Thymus (tissue), 11 donors: Measurements from ENCODE around the gene TAS1R3. TPM values are rescaled to one million over a fixed set of nuclear protein-coding genes. Genes with fewer than 3 reads are reported as not detected.

Experiments
- DNase-seq, 9 donors: peaks; one replicate each; pipeline ENCODE4 v3.0.0-alpha.2; 2013; ENCODE audit warnings: low spot score in 9 of 9, low read depth in 6 of 9, missing footprints in 1 of 9
- H3K27ac ChIP-seq, 2 donors: one replicate each; pipeline ENCODE4 v1.5.1; 2013; ENCODE audit warnings: control low read depth in 1 of 2, low read depth in 1 of 2, low read length in 1 of 2, mild to moderate bottlenecking in 1 of 2, moderate library complexity in 1 of 2
- H3K27me3 ChIP-seq, 2 donors: one replicate each; pipeline ENCODE4 v1.5.1; 2013; ENCODE audit warnings: low read length in 1 of 2; ENCODE audit not compliant: control insufficient read depth in 2 of 2, insufficient read depth in 1 of 2
- H3K36me3 ChIP-seq, 2 donors: one replicate each; pipeline ENCODE4 v1.5.1; 2013; ENCODE audit warnings: low read length in 1 of 2, mild to moderate bottlenecking in 1 of 2, moderate library complexity in 1 of 2; ENCODE audit not compliant: control insufficient read depth in 2 of 2, insufficient read depth in 2 of 2
- H3K4me1 ChIP-seq, 2 donors: one replicate each; pipeline ENCODE4 v1.5.1; 2013; ENCODE audit warnings: low read length in 2 of 2; ENCODE audit not compliant: control insufficient read depth in 2 of 2, insufficient read depth in 2 of 2
- H3K4me3 ChIP-seq, 2 donors: one replicate each; pipeline ENCODE4 v1.5.1; 2013; ENCODE audit warnings: low read length in 2 of 2, control low read depth in 1 of 2, mild to moderate bottlenecking in 1 of 2
- H3K9me3 ChIP-seq, 2 donors: one replicate each; pipeline ENCODE4 v1.5.1; 2013; ENCODE audit warnings: low read length in 1 of 2, mild to moderate bottlenecking in 1 of 2; ENCODE audit not compliant: control insufficient read depth in 2 of 2, insufficient read depth in 1 of 2
- WGBS: extraction: QIAGEN DNeasy Blood & Tissue Kit; methylation state at CpG from one replicate; pipeline ENCODE4 v1.1.7; 2013; 5-methylcytosine and 5-hydroxymethylcytosine counted together
- polyA plus RNA-seq: library from polyadenylated mRNA; stranded (reverse); fragments of 200-250 nt; gene quantifications from one replicate; pipeline ENCODE4 v1.2.3, GENCODE V29; 2013
- total RNA-seq: library from RNA; stranded (reverse); fragments of 120-200 nt; gene quantifications from one replicate; pipeline ENCODE4 v1.2.4, GENCODE V29; 2013
- donor health status: healthy.

Gene TAS1R3
- total and polyA plus RNA-seq, 2 donors: 0.19 to 0.37 TPM

DNA sequence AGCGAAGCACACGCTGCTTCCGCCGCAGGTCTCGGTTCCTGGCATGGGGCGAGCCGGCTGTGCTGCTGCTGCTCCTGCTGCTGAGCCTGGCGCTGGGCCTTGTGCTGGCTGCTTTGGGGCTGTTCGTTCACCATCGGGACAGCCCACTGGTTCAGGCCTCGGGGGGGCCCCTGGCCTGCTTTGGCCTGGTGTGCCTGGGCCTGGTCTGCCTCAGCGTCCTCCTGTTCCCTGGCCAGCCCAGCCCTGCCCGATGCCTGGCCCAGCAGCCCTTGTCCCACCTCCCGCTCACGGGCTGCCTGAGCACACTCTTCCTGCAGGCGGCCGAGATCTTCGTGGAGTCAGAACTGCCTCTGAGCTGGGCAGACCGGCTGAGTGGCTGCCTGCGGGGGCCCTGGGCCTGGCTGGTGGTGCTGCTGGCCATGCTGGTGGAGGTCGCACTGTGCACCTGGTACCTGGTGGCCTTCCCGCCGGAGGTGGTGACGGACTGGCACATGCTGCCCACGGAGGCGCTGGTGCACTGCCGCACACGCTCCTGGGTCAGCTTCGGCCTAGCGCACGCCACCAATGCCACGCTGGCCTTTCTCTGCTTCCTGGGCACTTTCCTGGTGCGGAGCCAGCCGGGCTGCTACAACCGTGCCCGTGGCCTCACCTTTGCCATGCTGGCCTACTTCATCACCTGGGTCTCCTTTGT, 2.6 kb downstream of the TAS1R3 start:
- peaks cover 3 to 23% of the 10 kb centered on the region in 2 donors for H3K36me3 ChIP-seq
- 96% methylated on average over 36 of the region's 36 CpGs for WGBS
- no peaks in the 10 kb centered on the region for H3K4me1 ChIP-seq
- H3K27ac ChIP-seq: no peak overlapping the region
- no peaks in the 10 kb centered on the region for H3K27me3 ChIP-seq
- DNase-seq: no peak
- peaks cover 1 to 21% of the 10 kb centered on the region in 2 donors for H3K9me3 ChIP-seq
- no peak overlapping the region for H3K4me3 ChIP-seq

DNA sequence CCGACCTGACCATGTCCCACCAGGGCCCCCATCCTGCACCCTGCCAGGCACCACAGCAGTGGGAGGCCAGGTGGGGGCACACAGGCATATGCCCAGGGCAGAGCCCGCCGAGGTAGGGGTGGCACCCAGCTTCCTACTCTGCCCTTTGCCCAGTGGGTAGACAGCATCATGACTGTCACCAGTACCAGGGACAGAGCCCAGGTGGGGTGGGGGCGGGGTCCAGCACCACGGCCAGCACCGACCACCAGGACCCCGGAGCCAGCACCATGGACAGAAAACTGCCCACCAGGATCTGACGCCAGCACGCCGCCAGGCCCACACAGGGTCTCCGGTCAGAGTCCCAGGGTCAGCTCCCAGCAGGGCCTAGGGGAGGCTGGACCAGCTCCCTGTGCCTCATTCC, 3.8 kb downstream of the TAS1R3 start:
- no peak for DNase-seq
- no peaks in the 10 kb centered on the region for H3K27me3 ChIP-seq
- H3K36me3 ChIP-seq: peaks cover 8 to 33% of the 10 kb centered on the region in 2 donors
- no peaks in the 10 kb centered on the region for H3K4me1 ChIP-seq
- H3K4me3 ChIP-seq: no peak overlapping the region
- 94% methylated on average over 11 of the region's 11 CpGs for WGBS
- no peak overlapping the region for H3K27ac ChIP-seq
- peaks cover 0 to 19% of the 10 kb centered on the region in 2 donors for H3K9me3 ChIP-seq

DNA sequence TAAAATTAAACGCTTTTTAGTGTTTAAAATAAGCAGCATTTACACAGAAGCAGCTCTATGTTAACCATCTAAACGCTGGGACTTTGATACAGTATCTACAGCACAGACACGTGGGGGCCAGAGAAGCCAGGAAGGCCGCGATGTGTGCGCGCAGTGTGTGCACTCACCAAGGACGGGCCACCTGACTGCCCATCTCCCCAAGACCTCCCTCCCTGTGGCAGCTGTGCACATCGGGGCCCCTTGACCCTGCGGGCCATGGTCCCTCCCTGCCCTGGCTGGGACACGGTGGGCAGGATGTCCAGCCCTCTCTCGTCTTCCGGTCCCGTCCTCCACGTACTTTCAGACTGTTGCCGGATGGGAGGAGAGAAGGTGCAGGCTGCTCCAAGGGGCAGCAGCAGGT, 4.2 kb downstream of the TAS1R3 start:
- DNase-seq: no peak
- peaks cover 9 to 38% of the 10 kb centered on the region in 2 donors for H3K36me3 ChIP-seq

GRCh38 chr1:1335792-1336248, 4.7 kb downstream of the TAS1R3 start:
- Histone ChIP-seq H3K36me3 (peaks cover 11 to 42% of the 10 kb centered on the region in 2 donors), H3K27me3 (no peaks in the 10 kb centered on the region), H3K4me1 (no peaks in the 10 kb centered on the region), H3K27ac (no peak overlapping the region), H3K4me3 (no peak overlapping the region), H3K9me3 (peaks cover 0 to 13% of the 10 kb centered on the region in 2 donors)
- WGBS: 96% methylated on average over 21 of the region's 21 CpGs
- DNase-seq: no peak

More for the DNA sequence above, 4.2 kb downstream of the TAS1R3 start:
- H3K9me3 ChIP-seq: peaks cover 0 to 14% of the 10 kb centered on the region in 2 donors
- 96% methylated on average over 16 of the region's 16 CpGs for WGBS
- no peaks in the 10 kb centered on the region for H3K27me3 ChIP-seq
- H3K27ac ChIP-seq: no peak overlapping the region
- no peaks in the 10 kb centered on the region for H3K4me1 ChIP-seq
- H3K4me3 ChIP-seq: no peak overlapping the region

- 98% methylated on average over 26 of the region's 26 CpGs for WGBS
- H3K27ac ChIP-seq: no peak overlapping the region
- H3K4me3 ChIP-seq: no peak overlapping the region
- no peak for DNase-seq
- peaks cover 11 to 47% of the 10 kb centered on the region in 2 donors for H3K36me3 ChIP-seq
- H3K27me3 ChIP-seq: no peaks in the 10 kb centered on the region
- H3K9me3 ChIP-seq: peaks cover 0 to 10% of the 10 kb centered on the region in 2 donors
- H3K4me1 ChIP-seq: no peaks in the 10 kb centered on the region
Observed at GRCh38 chr1:1336446-1336845, 5.4 kb downstream of the TAS1R3 start.

- Histone ChIP-seq H3K9me3 (peaks cover 0 to 8% of the 10 kb centered on the region in 2 donors), H3K27me3 (no peaks in the 10 kb centered on the region), H3K27ac (no peak overlapping the region), H3K4me3 (no peak overlapping the region), H3K36me3 (peaks cover 11 to 51% of the 10 kb centered on the region in 2 donors), H3K4me1 (no peaks in the 10 kb centered on the region)
- 98% methylated on average over 32 of the region's 32 CpGs for WGBS
- DNase-seq: no peak
Observed at GRCh38 chr1:1336931-1337792, 6.1 kb downstream of the TAS1R3 start.

- H3K27ac ChIP-seq: no peak overlapping the region
- no peaks in the 10 kb centered on the region for H3K4me1 ChIP-seq
- DNase-seq: no peak
- H3K9me3 ChIP-seq: peaks cover 0 to 8% of the 10 kb centered on the region in 2 donors
- H3K27me3 ChIP-seq: no peaks in the 10 kb centered on the region
- H3K4me3 ChIP-seq: no peak overlapping the region
- WGBS: 97% methylated on average over 18 of the region's 18 CpGs
- peaks cover 11 to 51% of the 10 kb centered on the region in 2 donors for H3K36me3 ChIP-seq
Observed at GRCh38 chr1:1337793-1338147, 6.7 kb downstream of the TAS1R3 start.

DNA sequence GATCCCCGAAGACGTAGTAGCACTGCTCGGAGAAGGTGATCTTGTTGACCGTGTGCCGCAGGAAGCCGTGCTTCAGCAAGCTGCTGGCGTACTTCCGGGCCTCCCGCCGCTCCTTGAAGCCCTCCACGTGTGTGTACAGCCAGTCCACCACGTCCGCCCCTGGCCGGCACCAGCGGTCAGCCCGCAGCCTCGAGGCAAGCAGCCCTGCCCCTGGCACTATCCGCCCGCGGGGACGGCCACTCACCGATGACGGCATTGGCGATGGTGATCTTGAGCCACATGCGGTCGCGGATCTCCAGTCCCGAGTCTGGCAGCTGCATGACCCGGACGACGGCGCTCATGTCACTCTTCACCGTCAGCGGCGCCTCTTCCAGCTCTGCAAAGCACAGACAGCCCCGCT, 7.2 kb downstream of the TAS1R3 start:
- Histone ChIP-seq H3K4me3 (no peak overlapping the region), H3K27ac (no peak overlapping the region), H3K4me1 (no peaks in the 10 kb centered on the region), H3K36me3 (peaks cover 11 to 51% of the 10 kb centered on the region in 2 donors), H3K27me3 (no peaks in the 10 kb centered on the region), H3K9me3 (peaks cover 0 to 8% of the 10 kb centered on the region in 2 donors)
- 98% methylated on average over 36 of the region's 36 CpGs for WGBS
- DNase-seq: no peak

DNA sequence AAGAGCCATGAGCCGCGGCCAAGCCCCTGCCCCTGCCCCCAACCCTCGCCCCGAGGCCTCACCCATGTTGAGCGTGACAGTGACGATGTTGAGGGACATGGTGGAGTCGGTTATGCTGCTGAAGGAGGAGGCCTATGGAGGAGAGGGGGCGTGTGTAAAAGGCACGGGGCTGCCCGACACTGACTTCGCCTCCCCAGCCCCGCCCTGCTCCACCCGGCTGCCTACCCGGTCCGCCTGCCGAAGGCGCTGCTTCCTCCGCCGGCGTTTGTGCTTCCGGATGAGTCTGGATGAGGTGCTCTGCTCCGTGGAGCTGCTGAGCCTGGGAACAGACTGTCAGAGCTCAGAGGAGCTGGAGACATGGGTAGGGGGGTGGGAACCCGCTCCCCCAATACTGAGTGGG, 9.1 kb downstream of the TAS1R3 start:
- Histone ChIP-seq H3K4me3 (no peak overlapping the region), H3K4me1 (no peaks in the 10 kb centered on the region), H3K27me3 (no peaks in the 10 kb centered on the region), H3K36me3 (peaks cover 11 to 51% of the 10 kb centered on the region in 2 donors), H3K27ac (no peak overlapping the region), H3K9me3 (peaks cover 0 to 8% of the 10 kb centered on the region in 2 donors)
- DNase-seq: no peak
- WGBS: 98% methylated on average over 23 of the region's 23 CpGs
